Renal pelvis (tissue), 4 donors: ENCODE data around the gene TSPAN3. TPM values are rescaled to one million over a fixed set of nuclear protein-coding genes. Genes with fewer than 3 reads are reported as not detected.

ENCODE experiments used
- DNase-seq: peaks from one replicate; pipeline ENCODE4 v3.0.0-alpha.2; 2013
- polyA plus RNA-seq, 3 donors: library from polyadenylated mRNA; unstranded; fragments of 120-200 nt; gene quantifications; one replicate each; pipeline ENCODE4 v1.2.1, GENCODE V29; 2013; ENCODE audit not compliant: insufficient read length in 3 of 3

Gene TSPAN3
- polyA plus RNA-seq, 3 donors = 408 to 477 (median 445) TPM

DNA sequence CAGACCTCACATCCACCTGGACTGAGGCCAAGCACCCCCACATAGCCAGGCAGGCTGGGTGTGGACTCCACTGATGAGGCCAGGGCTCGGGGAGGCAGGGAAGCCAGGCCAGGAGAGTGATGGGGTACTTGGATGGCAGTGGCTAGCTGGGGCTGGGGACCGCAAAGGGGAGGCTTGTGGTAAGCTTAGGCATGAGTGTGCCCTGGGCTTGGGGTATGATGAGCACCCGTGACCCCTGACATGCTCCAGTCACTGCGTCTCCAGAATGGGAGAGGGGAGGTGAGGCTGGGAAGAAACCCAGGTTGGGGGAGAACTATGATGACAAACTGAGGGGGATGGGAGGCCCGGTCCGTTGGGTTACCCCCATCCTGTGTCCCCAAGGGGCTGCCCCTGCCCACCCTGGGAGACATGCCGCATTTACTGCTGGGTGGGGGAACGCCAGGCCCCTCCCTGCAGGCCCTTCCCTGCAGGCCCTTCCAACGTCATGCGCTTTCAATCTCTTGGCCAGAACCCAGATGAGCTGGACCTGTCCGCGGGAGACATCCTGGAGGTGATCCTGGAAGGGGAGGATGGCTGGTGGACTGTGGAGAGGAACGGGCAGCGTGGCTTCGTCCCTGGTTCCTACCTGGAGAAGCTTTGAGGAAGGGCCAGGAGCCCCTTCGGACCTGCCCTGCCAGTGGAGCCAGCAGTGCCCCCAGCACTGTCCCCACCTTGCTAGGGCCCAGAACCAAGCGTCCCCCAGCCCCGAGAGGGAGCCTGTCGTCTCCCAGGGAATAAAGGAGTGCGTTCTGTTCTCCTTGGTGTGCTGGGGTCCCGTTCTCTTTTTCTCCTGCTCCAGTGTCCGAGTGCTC lies 34.1 kb downstream of the TSPAN3 start:
- no peak for DNase-seq

DNA sequence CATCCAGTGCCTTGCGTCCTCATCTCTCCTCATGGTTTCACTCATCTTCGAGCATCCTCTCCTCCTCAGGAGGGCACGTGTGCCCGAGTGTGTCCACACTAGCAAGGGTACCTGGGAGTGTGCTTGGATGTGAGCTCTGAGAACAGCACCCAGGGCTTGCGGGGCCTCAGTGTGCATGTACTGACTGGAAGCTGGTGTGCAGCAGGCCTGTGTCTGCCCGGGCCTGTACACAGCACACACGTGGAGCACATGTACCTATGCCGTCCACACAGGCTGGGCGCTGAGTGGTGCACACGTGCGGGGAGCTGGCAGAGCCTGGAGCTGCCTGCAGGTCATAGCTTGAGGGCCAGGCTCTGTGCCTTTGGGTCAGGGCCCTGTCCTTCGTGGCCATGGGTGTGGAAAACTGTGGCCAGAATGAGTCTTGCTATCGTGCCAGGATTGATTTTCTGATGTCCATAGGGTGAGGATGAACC lies 34.9 kb downstream of the TSPAN3 start:
- no peak for DNase-seq

DNA sequence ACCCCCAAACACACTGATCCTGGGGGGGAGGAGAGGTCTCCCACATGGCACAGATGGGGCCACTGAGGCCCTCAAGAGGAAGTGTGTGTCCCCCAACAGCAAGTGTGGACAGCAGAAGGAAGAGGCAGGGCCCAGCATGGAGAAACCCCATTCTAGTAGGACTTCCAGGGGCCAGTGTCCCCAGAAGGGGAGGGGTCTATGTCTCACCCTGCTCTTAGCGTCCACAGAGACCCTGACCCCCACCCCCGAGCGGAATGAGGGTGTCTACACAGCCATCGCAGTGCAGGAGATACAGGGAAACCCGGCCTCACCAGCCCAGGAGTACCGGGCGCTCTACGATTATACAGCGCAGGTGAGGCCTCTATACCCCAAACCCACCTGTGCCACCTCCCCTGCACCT lies 35.3 kb downstream of the TSPAN3 start:
- no peak for DNase-seq

DNA sequence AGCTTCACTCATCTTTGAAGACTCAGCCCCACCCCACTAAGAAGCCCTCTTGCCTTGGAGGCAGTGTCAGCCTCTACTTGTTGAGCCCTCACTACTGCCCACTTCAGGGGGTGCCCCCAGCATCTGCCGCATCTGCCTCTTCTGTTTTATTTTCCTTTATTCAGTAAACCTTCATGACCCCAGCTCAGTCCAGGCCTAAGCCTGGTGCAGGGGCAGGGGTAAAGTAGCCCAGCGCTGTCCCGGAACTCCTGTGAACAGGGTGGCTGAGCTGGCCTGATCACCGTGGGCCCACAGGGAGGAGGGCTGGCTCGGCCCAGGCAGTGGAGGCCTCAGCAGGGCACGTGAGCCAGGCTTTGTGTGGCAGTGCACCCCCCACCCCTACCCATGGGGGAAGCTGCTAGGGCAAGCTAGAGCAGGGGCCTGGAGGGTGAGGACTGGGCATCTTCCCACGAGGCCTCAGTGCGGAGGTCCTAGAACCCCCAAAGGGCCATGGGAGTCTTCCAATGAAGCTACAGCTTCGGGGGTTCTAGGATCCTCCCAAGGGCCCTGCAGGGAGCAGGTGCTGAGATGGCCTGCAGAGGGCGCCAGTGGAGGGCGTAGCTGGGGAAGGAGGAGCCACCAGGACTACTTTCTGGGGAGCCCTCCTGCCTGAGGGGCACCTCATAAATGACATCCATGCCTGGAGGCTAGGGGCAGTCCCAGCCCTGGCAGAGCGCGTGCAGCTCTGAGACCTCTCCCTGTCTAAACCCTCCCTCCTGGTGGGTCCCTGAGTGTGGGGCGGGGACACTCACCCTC lies 36.0 kb downstream of the TSPAN3 start:
- no peak for DNase-seq

DNA sequence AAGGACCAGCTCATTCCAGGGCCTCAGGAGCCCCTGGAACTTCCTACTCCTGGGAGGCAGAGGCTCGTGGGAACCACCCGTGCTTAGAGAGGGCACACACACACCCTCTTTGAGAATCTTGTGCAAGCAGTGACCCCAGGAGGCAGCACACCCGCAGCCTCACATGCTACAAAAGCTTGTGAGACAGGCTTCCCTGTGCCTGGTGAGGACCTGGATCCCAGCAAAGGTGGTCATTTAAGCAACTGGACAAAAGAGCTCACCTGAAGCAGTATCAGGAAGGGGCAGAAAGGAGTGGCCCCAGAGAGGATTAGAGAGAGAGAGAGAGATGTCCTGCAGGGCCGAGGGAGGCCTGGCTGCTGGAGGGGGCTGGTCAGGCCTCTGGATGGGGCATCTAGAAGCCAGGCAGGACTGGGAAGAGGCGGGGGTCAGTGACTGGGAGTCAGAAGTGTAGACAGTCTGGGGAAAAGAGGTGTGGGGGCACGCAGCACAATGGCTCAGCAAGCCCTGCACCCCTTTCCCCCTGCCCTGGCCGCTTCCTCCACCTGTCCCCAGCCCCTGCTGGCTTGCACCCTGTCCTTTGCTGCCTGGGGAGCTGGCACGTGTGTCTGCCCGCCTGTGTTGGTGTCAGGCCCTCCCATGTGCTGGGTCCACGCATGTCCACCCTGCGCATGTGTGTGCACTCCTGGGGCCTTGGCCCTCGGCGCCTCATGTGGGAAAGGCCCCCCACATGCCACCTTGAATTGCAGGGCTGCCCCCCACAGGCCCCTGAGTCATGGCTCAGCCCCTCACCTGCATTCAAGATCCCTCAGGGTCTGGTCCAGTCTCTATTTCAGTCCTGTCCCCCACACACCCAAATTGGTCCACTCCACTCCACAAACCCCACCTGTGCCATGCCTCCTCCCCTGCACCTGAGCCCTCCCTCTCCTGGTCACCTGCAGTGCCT lies 36.9 kb downstream of the TSPAN3 start:
- no peak for DNase-seq

DNA sequence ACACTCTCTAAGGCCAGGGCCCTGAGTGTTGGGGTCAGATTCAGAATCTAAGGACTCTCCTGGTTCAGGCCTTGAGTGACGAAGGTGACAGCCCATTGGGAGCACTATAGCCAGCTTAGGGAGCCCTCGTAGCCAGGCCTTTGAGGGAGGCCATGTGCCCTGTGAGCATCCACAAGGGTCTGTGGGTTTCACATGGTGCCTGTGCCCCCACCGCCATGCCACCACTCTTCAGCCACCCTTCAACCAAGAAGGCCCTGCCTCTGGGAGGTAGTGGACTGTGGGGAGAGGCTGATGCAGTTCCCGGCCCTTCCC lies 37.5 kb downstream of the TSPAN3 start:
- no peak for DNase-seq

DNA sequence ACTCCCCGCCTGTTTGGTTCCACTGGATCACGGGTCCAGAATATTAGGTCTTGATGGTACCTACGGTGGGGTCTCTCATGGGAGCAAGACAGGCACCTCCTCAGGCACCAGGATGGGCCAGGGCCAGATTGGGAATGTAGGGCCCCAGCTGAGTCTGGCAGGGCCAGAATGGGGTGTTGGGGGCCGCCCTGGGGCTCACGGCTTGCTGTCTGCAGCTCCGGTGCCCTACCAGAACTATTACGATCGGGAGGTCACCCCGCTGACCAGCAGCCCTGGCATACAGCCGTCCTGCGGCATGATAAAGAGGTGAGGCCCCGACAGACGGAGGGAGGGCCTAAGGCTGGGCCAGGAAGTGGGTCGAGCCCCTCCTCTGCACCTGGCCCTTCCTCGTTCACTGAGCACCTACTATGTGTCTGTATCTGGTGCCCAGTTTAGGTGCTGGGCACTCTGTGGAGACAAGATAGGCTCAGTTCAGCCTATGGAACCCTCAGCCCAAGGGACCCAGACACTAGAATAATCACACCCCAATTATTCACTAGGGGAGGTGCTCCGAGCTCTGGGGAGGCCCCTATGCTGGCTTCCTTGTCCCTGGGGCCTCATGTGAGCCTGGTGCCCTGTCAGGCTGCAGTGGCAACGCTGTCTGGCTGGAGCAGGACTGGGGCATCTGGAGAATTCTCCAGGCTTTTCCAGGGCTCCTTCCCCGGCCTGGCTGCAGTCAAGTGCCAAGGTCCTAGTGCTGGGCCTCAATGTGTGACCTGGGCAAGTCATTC lies 38.1 kb downstream of the TSPAN3 start:
- no peak for DNase-seq

DNA sequence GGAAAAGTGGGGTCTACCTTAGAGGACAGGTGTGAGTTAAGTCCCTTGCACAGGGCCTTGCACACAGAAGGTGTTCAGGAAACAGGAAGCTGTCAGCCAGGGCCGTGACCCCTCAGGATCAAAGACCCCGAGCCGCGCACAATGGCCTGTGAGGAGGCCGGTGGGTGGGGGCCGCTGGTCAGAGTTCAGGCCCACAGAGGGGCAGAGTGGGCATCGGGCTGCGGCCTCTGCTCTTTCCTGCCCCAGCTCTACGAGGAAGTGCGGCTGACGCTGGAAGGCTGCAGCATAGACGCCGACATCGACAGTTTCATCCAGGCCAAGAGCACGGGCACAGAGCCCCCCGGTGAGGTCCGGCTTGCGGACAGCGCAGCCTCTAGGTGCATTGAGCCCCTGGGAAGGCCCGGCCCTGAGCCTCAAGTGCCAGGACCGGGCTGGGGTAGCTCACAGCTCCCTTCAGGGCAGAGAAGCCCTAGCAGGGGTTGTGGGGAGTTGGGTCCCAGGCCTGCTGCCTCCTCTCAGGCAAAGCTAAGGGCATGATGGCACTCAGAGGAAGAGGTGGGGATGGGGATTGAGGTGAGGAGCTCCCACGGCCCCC lies 38.8 kb downstream of the TSPAN3 start:
- no peak for DNase-seq

DNA sequence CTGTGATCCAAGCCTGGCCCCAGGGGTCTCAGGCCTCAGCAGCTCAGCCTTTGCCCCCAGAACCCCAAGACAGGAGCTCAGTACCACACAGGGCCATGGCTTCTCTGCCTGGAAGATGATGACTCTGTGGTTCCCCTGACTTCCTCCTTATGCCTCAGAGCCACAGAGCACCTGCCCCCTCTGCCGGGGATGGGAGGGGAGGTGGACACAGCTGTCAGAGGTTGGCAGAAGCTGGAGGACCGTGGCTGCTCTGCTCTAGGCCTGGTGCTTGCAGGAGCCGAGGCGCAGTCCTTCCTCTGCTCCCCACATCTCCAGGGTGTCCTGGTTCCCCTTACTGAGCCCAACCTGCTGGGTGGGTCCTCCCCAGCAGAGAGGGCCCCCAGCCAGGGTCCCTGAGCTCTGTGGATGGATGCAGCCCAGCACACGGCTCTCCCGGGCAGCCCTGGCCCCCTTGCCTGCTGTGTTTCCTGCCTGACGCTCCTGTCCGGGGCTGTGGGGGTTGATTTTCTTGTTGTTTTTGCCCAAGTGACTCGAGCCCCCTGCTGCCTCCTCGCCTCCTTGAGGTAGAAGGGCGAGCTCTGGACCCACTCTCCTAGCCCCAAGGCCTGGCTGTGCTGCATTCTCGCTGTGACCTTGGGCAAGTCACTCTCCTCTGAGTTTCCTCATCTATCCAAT lies 39.4 kb downstream of the TSPAN3 start:
- no peak for DNase-seq

DNA sequence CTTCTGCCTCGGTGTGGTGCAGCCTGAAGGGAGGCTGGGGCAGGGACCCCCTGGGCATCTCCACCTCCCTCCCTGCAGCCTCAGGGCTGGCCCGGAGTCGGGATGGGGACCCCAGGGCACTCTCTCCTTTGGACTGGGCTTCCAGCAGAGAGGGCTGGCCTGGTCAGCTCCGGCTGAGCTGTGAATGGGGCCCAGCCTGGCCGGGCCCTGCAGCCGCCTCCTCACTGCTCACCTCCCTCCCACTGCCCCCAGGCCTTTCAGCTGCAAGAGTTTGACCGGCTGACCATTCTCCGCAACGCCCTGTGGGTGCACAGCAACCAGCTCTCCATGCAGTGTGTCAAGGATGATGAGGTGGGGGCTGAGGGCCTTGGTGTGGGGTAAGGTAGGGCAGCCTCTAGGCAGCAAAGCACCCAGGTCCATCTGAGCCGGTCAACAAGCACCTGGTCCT lies 40.0 kb downstream of the TSPAN3 start:
- DNase-seq = no peak

DNA sequence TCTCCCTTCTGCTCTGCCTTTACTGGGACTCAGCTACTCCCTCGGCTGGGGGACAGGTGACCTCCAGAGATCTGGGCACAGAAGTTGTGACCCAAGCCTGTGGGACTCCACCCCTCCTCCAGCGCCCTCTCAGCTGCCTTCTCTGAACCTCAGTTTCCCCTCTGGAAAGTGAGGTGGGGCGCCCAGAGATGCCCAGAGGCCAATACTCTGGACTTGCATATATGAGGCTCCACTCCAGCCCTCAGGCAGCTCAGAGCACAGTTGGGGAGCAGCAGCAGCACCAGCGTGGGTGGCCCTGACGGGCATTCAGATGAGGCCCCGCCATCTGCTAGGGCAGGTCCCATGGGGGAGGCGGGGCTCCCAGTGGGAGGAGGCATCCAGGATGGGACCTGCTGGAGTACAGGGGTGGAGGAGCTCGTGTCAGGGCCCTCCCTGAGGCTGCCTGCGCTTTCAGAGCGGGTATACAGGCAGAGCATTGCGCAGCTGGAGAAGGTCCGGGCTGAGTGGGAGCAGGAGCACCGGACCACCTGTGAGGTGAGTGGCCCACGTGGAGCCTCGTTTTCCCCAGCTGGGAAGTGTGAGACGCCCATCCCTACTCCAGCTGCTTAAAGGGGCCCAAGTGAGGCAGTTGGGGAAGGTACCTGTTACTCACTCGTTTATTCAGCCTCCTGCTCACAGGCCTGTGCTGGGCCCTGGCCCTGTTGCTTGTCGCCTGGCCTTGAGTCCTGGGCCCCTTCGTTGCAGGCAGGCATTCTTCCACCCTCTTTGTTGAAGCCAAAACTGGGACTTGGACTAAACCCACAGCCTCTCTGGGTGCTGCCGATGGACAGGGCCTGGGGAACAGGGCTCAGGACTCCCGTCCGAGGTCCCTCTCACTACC lies 40.6 kb downstream of the TSPAN3 start:
- no peak for DNase-seq

DNA sequence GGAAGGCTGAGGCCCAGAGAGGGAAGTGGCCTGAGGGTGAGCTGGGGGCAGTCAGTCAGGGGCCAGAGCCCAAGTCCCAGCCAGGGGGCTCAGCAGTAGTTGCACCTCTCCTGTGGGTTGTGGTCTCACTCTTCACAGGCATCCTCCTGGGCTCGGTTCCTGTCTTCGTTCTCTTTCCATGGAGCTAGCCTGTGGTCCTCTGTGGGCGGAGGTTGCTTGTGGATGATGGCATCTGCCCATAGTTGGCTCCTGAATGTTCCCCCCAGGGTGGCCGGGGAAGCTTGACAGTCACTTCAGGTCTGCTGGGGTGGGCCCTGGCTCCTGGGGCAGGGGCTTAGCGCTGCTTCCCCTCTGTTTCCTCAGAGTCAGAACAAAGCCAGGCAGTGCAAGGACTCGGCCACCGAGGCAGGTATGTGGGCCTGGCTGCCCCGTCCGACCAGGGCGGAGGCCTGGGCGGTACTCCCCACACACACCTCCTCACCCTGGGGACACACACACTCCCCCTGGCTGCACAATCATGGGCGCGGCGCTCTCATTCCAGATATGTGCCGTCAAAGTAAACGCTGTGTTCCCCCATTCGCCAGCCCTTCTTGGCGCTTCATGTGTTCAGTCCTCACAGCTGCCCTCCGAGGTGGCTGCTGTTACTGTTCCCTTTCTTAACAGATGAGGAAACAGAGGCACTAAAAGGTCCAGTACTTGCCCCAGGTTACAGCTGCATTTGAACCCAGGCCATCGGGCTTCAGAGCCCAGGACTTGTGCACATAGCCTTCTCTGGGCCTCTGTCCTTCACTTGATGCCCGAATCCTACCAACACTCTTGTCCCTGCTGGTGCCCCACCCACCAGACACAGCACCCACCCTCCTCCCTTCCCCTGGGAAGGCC lies 41.5 kb downstream of the TSPAN3 start:
- DNase-seq = no peak

DNA sequence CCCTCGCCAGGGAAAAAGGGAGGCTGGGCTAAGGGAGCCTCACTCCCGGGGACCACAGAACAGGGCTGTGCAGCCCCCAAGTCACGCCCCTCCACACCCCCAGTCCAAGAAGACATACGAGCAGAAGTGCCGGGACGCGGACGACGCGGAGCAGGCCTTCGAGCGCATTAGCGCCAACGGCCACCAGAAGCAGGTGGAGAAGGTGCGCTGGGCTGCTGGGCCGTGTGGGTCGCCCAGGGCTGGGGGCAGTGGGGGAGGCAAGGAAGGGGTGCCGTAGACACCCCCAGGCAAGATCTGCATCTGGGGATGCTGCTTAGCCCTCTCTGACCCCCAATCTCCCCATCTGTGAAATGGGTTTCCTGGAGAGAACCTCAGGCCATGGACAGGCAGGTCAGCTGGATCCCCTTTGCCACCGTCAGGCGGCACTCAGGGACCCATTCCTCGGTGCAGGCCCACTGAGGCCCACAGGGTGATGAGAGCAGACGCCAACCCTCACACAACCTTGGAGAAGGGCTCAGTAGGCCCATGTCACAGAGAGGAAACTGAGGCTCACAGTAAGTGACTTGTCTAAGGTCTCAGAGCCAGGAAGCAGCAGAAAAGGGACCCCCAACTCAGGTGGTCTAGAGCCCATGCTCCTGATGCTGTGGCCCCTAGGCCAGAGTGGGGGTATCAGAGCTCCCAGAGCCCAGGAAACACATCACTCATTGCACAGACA lies 42.3 kb downstream of the TSPAN3 start:
- DNase-seq = no peak

DNA sequence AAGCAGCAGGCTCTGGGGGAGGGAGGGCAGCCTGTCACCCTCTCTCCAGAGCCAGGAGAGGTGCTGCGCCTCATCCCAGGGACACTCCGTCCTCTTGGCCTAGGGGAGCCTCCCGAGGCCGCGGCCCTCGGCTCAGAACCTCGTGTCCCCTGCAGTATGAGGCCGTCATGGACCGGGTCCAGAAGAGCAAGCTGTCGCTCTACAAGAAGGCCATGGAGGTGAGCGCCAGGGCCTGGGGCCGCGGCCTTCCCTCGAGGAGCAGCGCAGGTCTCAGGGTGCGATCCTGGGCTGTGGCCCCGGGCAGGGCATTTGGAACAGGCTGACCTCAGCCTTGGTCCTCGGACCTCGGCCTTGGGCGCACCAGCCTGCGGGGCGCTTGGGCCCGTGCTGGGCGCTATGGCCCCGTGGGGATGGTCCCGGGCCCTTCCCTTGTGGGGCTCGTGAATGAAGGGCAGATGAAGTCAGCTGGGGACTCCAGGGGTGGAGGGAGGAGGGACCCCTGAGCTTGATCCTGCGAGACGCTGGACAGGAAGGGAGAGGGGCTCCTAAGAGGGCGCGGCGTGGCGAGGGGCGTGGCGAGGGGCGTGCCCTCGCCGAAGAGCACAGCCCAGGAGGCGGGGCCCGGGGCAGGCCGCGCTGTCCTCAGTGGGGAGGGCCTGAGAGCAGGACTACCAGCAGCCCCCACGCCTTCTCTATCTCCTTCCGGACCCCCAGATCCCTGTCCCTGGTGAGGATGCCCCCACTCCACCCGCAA lies 43.0 kb downstream of the TSPAN3 start:
- DNase-seq = no peak

DNA sequence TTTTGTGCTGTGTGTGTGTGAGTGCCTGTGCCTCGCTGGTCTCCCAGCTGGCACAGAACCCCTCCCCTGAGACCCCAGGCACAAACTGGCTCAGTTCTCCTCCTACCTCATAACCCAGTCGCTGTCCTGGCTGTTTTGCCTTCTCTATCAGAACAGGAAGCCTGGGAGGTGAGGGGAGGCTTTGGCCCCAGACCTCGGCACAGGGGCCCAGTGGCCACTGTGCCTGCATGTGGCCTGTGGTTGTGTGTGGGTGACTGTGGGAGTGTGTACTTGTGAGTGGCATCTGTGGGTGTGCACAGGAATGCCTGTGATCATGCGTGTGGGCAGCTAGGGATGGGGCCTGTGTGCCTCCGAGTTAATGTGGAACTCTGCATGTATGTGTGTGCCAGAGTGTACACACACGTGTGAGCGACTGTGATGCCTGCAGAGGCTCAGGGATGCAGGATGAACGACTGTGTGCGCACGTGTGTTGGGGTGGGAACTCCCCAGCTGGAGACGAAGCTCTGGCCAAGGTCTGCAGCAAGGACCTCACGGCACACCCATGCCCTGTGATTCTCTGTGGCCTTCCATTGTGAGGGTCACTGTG lies 43.7 kb downstream of the TSPAN3 start:
- DNase-seq = no peak

DNA sequence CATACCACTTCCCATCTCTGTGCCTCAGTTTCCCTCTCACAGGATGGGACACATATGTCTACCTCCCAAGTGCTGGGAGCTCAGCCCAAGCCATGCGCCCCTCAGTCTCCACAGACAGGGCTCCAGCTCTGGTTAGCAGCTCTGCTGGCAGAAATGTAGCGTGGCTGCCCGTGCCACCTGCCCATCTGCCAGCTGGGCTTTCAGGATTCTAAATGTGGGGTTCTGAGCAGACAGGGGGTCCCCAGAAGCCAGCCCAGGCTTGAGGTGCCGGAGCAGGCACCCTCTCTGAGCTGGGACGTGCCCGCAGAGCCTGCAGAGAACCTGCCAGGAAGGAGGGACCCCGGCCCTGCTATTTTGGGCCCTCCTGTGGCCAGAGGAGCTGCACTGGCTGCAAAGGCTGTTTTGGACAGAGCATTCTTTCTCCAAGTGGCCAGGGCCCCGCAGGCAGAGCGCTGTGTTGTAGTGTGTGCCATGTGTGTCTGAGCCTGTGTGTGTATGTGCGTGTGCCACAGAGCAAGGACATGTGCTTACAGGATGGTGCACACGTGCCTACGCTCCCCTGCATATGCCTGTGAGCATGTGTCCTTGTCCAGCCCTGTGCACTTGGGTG lies 44.3 kb downstream of the TSPAN3 start:
- no peak for DNase-seq
